HFFc6 (cell line): ENCODE results near the gene FARS2. TPM values are rescaled to one million over a fixed set of nuclear protein-coding genes. Genes with fewer than 3 reads are reported as not detected.
"Not testable (repeated sequence)": the region's sequence is repeated elsewhere in the genome, so short reads cannot be mapped to it uniquely, and the experiment has no call there.

Source experiments
- DNase-seq: peaks from one replicate; pipeline ENCODE4 v3.0.0-alpha.2; 2018
- H3K27ac Mint-ChIP-seq: 2 replicates; pipeline ENCODE4 v1.8.0; 2020; ENCODE audit warnings: mild to moderate bottlenecking, mixed read lengths
- H3K27me3 Mint-ChIP-seq: 2 replicates; pipeline ENCODE4 v1.8.0; 2021; ENCODE audit warnings: mild to moderate bottlenecking, moderate library complexity, mixed read lengths; ENCODE audit not compliant: insufficient read depth
- H3K36me3 Mint-ChIP-seq: 2 replicates; pipeline ENCODE4 v1.8.0; 2021; ENCODE audit warnings: low read depth, mixed read lengths
- H3K4me1 Mint-ChIP-seq: 2 replicates; pipeline ENCODE4 v1.8.0; 2020; ENCODE audit warnings: low read depth, mixed read lengths
- H3K4me3 Mint-ChIP-seq: 2 replicates; pipeline ENCODE4 v1.8.0; 2020; ENCODE audit warnings: mild to moderate bottlenecking, moderate library complexity, mixed read lengths
- H3K9me3 Mint-ChIP-seq: 2 replicates; pipeline ENCODE4 v1.8.0; 2020; ENCODE audit warnings: mild to moderate bottlenecking, mixed read lengths
- CTCF ChIP-seq: fragments of 200-600 bp; sonication (generic); IDR thresholded peaks from 2 replicates; pipeline ENCODE4 v1.5.0; 2021; ENCODE audit warnings: antibody characterized with exemption, mild to moderate bottlenecking
- total RNA-seq, 6 experiments: library from RNA; stranded (reverse); fragmentation: NEBNext Ultra II Directional; extraction: Animal tissue kit (Norgen Biotek cat#: 25700); gene quantifications; 2 replicates in 1 of 6; 3 replicates in 5 of 6; pipeline ENCODE4 v1.2.3, GENCODE V29; 2021

Gene FARS2
- total RNA-seq, 6 experiments from 2014 or later: 11.5 to 16.4 (median 13.1) TPM

- Mint-ChIP-seq H3K9me3 (peaks cover 3% of the 10 kb centered on the region; the same call in 1 of the 2 replicates), H3K4me3 (no peak overlapping the region), H3K27me3 (peaks cover 9% of the 10 kb centered on the region), H3K27ac (no peak overlapping the region), H3K36me3 (no peaks in the 10 kb centered on the region), H3K4me1 (peaks cover 5% of the 10 kb centered on the region; the same call in 1 of the 2 replicates)
- TF ChIP-seq CTCF: no peak
- no peak for DNase-seq
Measured at GRCh38 chr6:5786321-5786968, 525.1 kb downstream of the FARS2 start.

DNA sequence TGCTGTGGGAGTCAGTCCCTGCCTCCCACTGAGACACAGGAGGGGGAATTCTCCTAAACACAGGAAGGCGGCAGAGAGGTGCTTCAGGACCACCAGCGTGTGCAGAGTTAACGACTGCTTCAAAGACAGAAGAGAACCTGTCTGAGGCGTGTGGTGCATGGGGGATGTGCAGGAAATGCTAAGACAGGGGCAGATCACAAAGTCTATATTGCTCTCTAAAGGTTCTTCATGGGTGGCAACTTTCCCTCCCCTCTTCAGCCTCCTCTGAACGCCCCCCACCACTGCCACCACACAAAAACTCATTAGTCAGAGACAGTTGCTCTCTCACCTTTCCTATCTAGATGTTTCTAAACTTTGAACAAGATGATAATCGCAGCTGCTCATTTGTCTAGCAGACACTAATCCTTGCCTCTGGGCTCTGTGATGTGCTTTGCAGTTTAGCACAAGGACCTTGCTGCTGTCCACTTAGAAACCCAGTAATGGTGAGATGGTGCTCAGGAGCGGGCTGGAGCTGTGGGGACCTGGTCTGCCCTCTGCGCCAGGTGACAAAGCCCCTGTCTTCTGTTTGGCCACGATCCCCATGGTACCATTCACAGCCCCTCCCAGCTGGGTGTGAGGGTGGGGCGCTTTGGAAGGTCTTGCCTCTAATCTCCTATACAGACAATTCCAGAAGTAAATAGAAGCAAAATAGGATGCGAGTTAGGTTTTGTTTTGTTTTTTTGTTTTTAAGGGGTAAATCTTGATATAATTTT, 525.8 kb downstream of the FARS2 start:
- no peak for DNase-seq
- Mint-ChIP-seq H3K27me3 (peaks cover 12% of the 10 kb centered on the region), H3K4me1 (peaks cover 5% of the 10 kb centered on the region; the same call in 1 of the 2 replicates), H3K4me3 (no peak overlapping the region), H3K36me3 (no peaks in the 10 kb centered on the region), H3K9me3 (peaks cover 3% of the 10 kb centered on the region; the same call in 1 of the 2 replicates), H3K27ac (no peak overlapping the region)
- TF ChIP-seq CTCF: no peak

GRCh38 chr6:5789426-5789825, 528.1 kb downstream of the FARS2 start:
- H3K4me1 Mint-ChIP-seq, DNase-seq, H3K27ac Mint-ChIP-seq, H3K4me3 Mint-ChIP-seq, H3K9me3 Mint-ChIP-seq, H3K36me3 Mint-ChIP-seq: not testable (repeated sequence)
- H3K27me3 Mint-ChIP-seq: peaks cover 11% of the 10 kb centered on the region

GRCh38 chr6:5796555-5796954, 535.2 kb downstream of the FARS2 start:
- peaks cover 11% of the 10 kb centered on the region for H3K27me3 Mint-ChIP-seq

DNA sequence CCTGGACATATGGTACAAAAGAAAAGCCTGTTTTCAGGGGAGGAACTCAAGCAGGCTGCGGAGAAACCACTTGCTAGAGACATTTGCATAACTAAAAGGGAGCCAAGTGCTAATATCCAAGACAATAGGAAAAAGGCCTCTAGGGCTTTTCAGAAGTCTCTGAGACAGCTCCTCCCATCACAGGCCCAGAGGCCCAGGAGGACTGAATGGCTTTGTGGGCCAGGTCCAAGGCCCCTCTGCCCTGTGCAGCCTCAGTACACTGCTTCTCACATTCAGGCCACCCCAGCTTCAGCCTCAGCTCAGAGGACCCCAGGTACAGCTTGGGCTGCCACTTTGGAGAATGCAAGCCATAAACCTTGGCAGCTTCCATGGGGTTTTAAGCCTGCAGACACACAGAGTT, 545.1 kb downstream of the FARS2 start:
- H3K4me3 Mint-ChIP-seq, H3K36me3 Mint-ChIP-seq, H3K27ac Mint-ChIP-seq: not testable (repeated sequence)

More at GRCh38 chr6:5796555-5796954, 535.2 kb downstream of the FARS2 start:
- DNase-seq, H3K27ac Mint-ChIP-seq, H3K36me3 Mint-ChIP-seq, H3K4me3 Mint-ChIP-seq, H3K4me1 Mint-ChIP-seq, H3K9me3 Mint-ChIP-seq: not testable (repeated sequence)

GRCh38 chr6:5809450-5809849, 548.1 kb downstream of the FARS2 start:
- no peak for TF ChIP-seq CTCF
- Mint-ChIP-seq H3K27me3 (peaks cover 1% of the 10 kb centered on the region), H3K4me3 (no peak overlapping the region), H3K9me3 (peaks cover 11% of the 10 kb centered on the region), H3K36me3 (no peaks in the 10 kb centered on the region), H3K27ac (no peak overlapping the region), H3K4me1 (no peaks in the 10 kb centered on the region)
- no peak for DNase-seq

More for the DNA sequence above, 545.1 kb downstream of the FARS2 start:
- not testable (repeated sequence) for H3K9me3 Mint-ChIP-seq, H3K4me1 Mint-ChIP-seq, DNase-seq, H3K27me3 Mint-ChIP-seq

GRCh38 chr6:5811997-5812396, 550.7 kb downstream of the FARS2 start:
- no peak for TF ChIP-seq CTCF

More at GRCh38 chr6:5811997-5812396, 550.7 kb downstream of the FARS2 start:
- Mint-ChIP-seq H3K27me3 (peaks cover 6% of the 10 kb centered on the region), H3K27ac (no peak overlapping the region), H3K4me3 (no peak overlapping the region), H3K9me3 (peaks cover 8% of the 10 kb centered on the region), H3K36me3 (no peaks in the 10 kb centered on the region), H3K4me1 (no peaks in the 10 kb centered on the region)
- DNase-seq: no peak
